Peyer's patch (tissue), 4 donors: ENCODE results near the gene TP53AIP1.

ENCODE experiments used
- POLR2A ChIP-seq, 2 donors: fragments of 450-650 bp; IDR thresholded peaks; one replicate each; pipeline ENCODE4 v1.5.1; 2017; ENCODE audit warnings: antibody characterized with exemption in 2 of 2, mild to moderate bottlenecking in 2 of 2, moderate library complexity in 2 of 2
- TF ChIP-seq, protein P1 (sequence below), 6 experiments: fragments of 450-650 bp in 4 of 6; fragments of 200-600 bp in 2 of 6; sonication (generic) in 1 of 6; IDR thresholded peaks; one replicate each; pipeline ENCODE4 v1.5.1; 2017 to 2019; ENCODE audit warnings: antibody characterized with exemption in 6 of 6, mild to moderate bottlenecking in 3 of 6, moderate library complexity in 1 of 6

DNA sequence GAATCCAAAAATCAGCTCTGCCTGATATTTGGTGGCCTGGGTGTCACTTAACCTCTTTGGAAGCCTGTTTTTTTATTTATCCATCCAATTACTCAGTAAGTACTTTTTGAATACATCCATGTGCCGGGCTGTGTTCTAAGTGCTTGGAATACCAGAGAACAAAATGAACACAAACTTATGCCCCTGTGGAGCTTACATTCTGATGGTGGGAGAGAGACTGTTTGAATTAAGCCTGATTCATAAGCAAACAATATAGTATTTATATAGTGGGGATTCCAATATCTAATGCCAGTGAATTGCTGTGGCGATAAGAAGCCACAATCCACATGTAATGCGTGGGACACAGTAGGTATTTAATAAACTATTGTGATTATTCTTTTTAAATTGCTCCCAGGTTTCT lies 32.1 kb downstream of the TP53AIP1 start:
- TF ChIP-seq, protein P1, sequence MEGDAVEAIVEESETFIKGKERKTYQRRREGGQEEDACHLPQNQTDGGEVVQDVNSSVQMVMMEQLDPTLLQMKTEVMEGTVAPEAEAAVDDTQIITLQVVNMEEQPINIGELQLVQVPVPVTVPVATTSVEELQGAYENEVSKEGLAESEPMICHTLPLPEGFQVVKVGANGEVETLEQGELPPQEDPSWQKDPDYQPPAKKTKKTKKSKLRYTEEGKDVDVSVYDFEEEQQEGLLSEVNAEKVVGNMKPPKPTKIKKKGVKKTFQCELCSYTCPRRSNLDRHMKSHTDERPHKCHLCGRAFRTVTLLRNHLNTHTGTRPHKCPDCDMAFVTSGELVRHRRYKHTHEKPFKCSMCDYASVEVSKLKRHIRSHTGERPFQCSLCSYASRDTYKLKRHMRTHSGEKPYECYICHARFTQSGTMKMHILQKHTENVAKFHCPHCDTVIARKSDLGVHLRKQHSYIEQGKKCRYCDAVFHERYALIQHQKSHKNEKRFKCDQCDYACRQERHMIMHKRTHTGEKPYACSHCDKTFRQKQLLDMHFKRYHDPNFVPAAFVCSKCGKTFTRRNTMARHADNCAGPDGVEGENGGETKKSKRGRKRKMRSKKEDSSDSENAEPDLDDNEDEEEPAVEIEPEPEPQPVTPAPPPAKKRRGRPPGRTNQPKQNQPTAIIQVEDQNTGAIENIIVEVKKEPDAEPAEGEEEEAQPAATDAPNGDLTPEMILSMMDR (IDR thresholded peaks at IDR 0.05): no peak
- no peak for TF ChIP-seq POLR2A (IDR thresholded peaks at IDR 0.05)
